GM12878 (cell line): ENCODE data around the gene CYSTM1. TPM values are rescaled to one million over a fixed set of nuclear protein-coding genes. Genes with fewer than 3 reads are reported as not detected.

Source experiments
- ATAC-seq: fragments of 200-7000 bp; cut with Tn5 transposase; 3 replicates; pipeline ENCODE4 v1.9.1; 2020; ENCODE audit warnings: mild to moderate bottlenecking, moderate library complexity
- BruUV-seq: library from RNA; stranded (reverse); fragments of 400-500 nt; replicated peaks from 2 replicates; lab custom pipeline; 2021; lab: Mats Ljungman, UMichigan
- CTCF ChIA-PET: fragments of 300-600 bp; sonication (Branson Sonifier 250); formaldehyde crosslinking; extraction: SDS; loops from one replicate; lab custom pipeline; 2021; ENCODE audit warnings: inconsistent platforms; lab: Yijun Ruan, JAX
- POLR2A ChIA-PET: fragments of 350-600 bp; formaldehyde crosslinking; extraction: SDS; loops from one replicate; lab custom pipeline; 2021; ENCODE audit warnings: inconsistent platforms; lab: Charles Lee
- RAD21 ChIA-PET: fragments of 300-600 bp; sonication (Branson Sonifier 250); formaldehyde crosslinking; loops from one replicate; lab custom pipeline; 2023; ENCODE audit warnings: antibody characterized with exemption; ENCODE audit not compliant: unreplicated experiment; lab: Charles Lee
- SMC1A ChIA-PET: fragments of 300-600 bp; sonication (Branson Sonifier 250); formaldehyde crosslinking; loops from one replicate; lab custom pipeline; 2023; ENCODE audit not compliant: unreplicated experiment, uncharacterized antibody; lab: Charles Lee
- DNase-seq: peaks from one replicate; pipeline ENCODE4 v3.0.0-alpha.2; 2011; ENCODE audit warnings: low read depth, low spot score
- FAIRE-seq: peaks from 3 replicates; lab custom pipeline; 2011; peaks lifted over from hg19 to GRCh38; lab: Jason Lieb, UNC
- H2AFZ ChIP-seq: 2 replicates; pipeline ENCODE4 v1.6.0; 2011; ENCODE audit warnings: low read depth, low read length, control low read depth; ENCODE audit not compliant: control insufficient read depth
- H3K27ac ChIP-seq: 2 replicates; pipeline ENCODE4 v1.5.1; 2011; ENCODE audit warnings: control low read depth; ENCODE audit not compliant: control insufficient read depth, insufficient read depth
- H3K27me3 ChIP-seq, 2 experiments: replicated peaks in 1 of 2; 2 replicates each; pipeline versions ENCODE4 v1.6.0 to v1.6.1; 2011; ENCODE audit warnings: low read length in 1 of 2; ENCODE audit not compliant: control insufficient read depth in 2 of 2, insufficient read depth in 2 of 2
- H3K36me3 ChIP-seq, 2 experiments: 2 replicates each; pipeline ENCODE4 v1.5.1; 2011; ENCODE audit warnings: low read length in 1 of 2; ENCODE audit not compliant: control insufficient read depth in 2 of 2, insufficient read depth in 2 of 2
- H3K4me1 ChIP-seq: 2 replicates; pipeline ENCODE4 v1.6.1; 2011; ENCODE audit warnings: mild to moderate bottlenecking, low read length, moderate library complexity, mixed read lengths; ENCODE audit not compliant: control insufficient read depth, insufficient read depth
- H3K4me2 ChIP-seq: 2 replicates; pipeline ENCODE4 v1.6.0; 2011; ENCODE audit warnings: control low read depth; ENCODE audit not compliant: control insufficient read depth, insufficient read depth
- H3K4me3 ChIP-seq: fragments of 200-600 bp; sonication (generic); 2 replicates; pipeline ENCODE4 v1.5.1; 2016
- H3K79me2 ChIP-seq: 2 replicates; pipeline ENCODE4 v1.6.0; 2011; ENCODE audit warnings: low read length; ENCODE audit not compliant: control insufficient read depth, insufficient read depth
- H3K9ac ChIP-seq: 2 replicates; pipeline ENCODE4 v1.8.0; 2011; ENCODE audit warnings: low read length, control low read depth, mixed read lengths; ENCODE audit not compliant: control insufficient read depth, insufficient read depth
- H3K9me3 ChIP-seq: replicated peaks from 3 replicates; pipeline ENCODE4 v1.5.1; 2011; ENCODE audit warnings: mild to moderate bottlenecking, low read length; ENCODE audit not compliant: control insufficient read depth, insufficient read depth
- H4K20me1 ChIP-seq: 2 replicates; pipeline ENCODE4 v1.6.0; 2011; ENCODE audit not compliant: control insufficient read depth, insufficient read depth
- BACH1 ChIP-seq: fragments of 450-650 bp; IDR thresholded peaks from 2 replicates; pipeline ENCODE4 v1.6.1; 2017; ENCODE audit warnings: mild to moderate bottlenecking, borderline replicate concordance
- CBX3 ChIP-seq: fragments of 200-600 bp; sonication (generic); IDR thresholded peaks from 2 replicates; pipeline ENCODE4 v1.6.1; 2016; ENCODE audit warnings: low read depth, borderline replicate concordance
- CHD2 ChIP-seq: IDR thresholded peaks from 2 replicates; pipeline ENCODE4 v1.6.1; 2011; ENCODE audit warnings: low read depth, low read length, improper control_type of control experiment, borderline replicate concordance
- ELK1 ChIP-seq: IDR thresholded peaks from 2 replicates; pipeline ENCODE4 v1.6.1; 2012; ENCODE audit warnings: low read depth, low read length, improper control_type of control experiment
- EZH2 ChIP-seq: IDR thresholded peaks from 2 replicates; pipeline ENCODE4 v1.6.1; 2012; ENCODE audit warnings: low read depth, mild to moderate bottlenecking, control low read depth, inconsistent platforms, low read length, borderline replicate concordance; ENCODE audit not compliant: control insufficient read depth
- HSF1 ChIP-seq: fragments of 150-350 bp; IDR thresholded peaks from 2 replicates; pipeline ENCODE4 v1.6.1; 2014; ENCODE audit warnings: mild to moderate bottlenecking, low read depth, low read length
- REST ChIP-seq: IDR thresholded peaks from 2 replicates; pipeline ENCODE4 v1.6.1; 2012; ENCODE audit warnings: mild to moderate bottlenecking, low read depth, low read length
- SIX5 ChIP-seq: IDR thresholded peaks from 2 replicates; pipeline ENCODE4 v1.6.1; 2011; ENCODE audit warnings: mild to moderate bottlenecking, low read depth, low read length, moderate library complexity; ENCODE audit not compliant: severe bottlenecking
- SRF ChIP-seq, 2 experiments: IDR thresholded peaks; 2 replicates each; pipeline ENCODE4 v1.6.1; 2011; ENCODE audit warnings: low read depth in 2 of 2, low read length in 2 of 2, mild to moderate bottlenecking in 1 of 2, moderate library complexity in 1 of 2
- WGBS: methylation state at CpG from one replicate; pipeline ENCODE4 v1.1.6; 2016; ENCODE audit warnings: low lambda C conversion rate; ENCODE audit not compliant: insufficient replicate concordance, insufficient coverage; ENCODE audit errors: missing lambda C conversion rate; 5-methylcytosine and 5-hydroxymethylcytosine counted together
- in situ Hi-C: fragments of 300-500 bp; cut with MboI; formaldehyde crosslinking; loops from 9 replicates; pipeline ENCODE4 v1.14.3; 2018; ENCODE audit warnings: mixed read lengths
- intact Hi-C: fragments of 100-400 bp; cut with micrococcal nuclease; formaldehyde crosslinking; loops from one replicate; pipeline ENCODE4 v1.14.2; 2022; ENCODE audit not compliant: unreplicated experiment
- polyA plus RNA-seq, 11 experiments: library from polyadenylated mRNA; depleted of rRNA in 4 of 11; unstranded in 6 of 11; stranded (reverse) in 5 of 11; fragments of >200 nt; fragmentation: Nextera tagmentation in 4 of 11; fragmentation: Illumina TruSeq in 1 of 11; extraction: Ambion mirVana in 4 of 11; extraction: Trizol in 1 of 11; gene quantifications; 1 replicate in 1 of 11; 2 replicates in 10 of 11; pipeline versions ENCODE4 v1.2.1 to v1.2.3, GENCODE V29; 2011 to 2016; ENCODE audit warnings: inconsistent platforms in 2 of 11, missing spikeins in 2 of 11, low read depth in 1 of 11
- total RNA-seq, 4 experiments: library from RNA; depleted of rRNA in 3 of 4; stranded (reverse); fragments of >200 nt in 3 of 4; fragmentation: Illumina TruSeq in 1 of 4; extraction: Trizol in 1 of 4; gene quantifications; 2 replicates each; pipeline versions ENCODE4 v1.2.1 to v1.2.3, GENCODE V29; 2013 to 2021

Gene CYSTM1
- total and polyA plus RNA-seq, 10 of the 15 experiments (the other 5 are each of a cell fraction or from before 2014, with no cell fraction given) = 52.7 to 261 (median 98.7) TPM

- no peak for FAIRE-seq
- intact Hi-C loops (no loop called here), in situ Hi-C loops (loop anchor here (25.0 kb wide), 1 partner anchor 801 kb away; no protein-coding TSS in a partner anchor)
- H3K4me2 ChIP-seq = no peak overlapping the region
- no peaks in the 10 kb centered on the region for H3K79me2 ChIP-seq
- no peak for ATAC-seq
- H3K9me3 ChIP-seq = no peaks in the 10 kb centered on the region
- no peak overlapping the region for H3K4me3 ChIP-seq
- RAD21 ChIA-PET = interaction anchor here (0.8 to 1.0 kb wide), 2 partner anchors 8 to 116 kb away, joined by 3 to 4 read pairs; no protein-coding TSS in a partner anchor
- SMC1A ChIA-PET = interaction anchor here (0.5 to 2.8 kb wide), 4 partner anchors 9 to 146 kb away, joined by 3 to 12 read pairs (median 5); no protein-coding TSS in a partner anchor
- BruUV-seq = no TSS peak
- H3K9ac ChIP-seq = no peak overlapping the region
- no peaks in the 10 kb centered on the region; a peak in 1 of 4 replicates for H3K36me3 ChIP-seq
- CTCF ChIA-PET = interaction anchor here (0.7 to 18.8 kb wide), 7 partner anchors 8 to 127 kb away, joined by 3 to 774 read pairs (median 4); partner anchors contain the start of gene HBEGF
- POLR2A ChIA-PET = interaction anchor here (0.5 to 1.0 kb wide), 2 partner anchors 25 to 105 kb away, joined by 3 to 4 read pairs; no protein-coding TSS in a partner anchor
- DNase-seq = no peak
- H3K27ac ChIP-seq = no peak overlapping the region
- no peak overlapping the region for H2AFZ ChIP-seq
- no peaks in the 10 kb centered on the region for H4K20me1 ChIP-seq
- H3K27me3 ChIP-seq = no peaks in the 10 kb centered on the region
- 80% methylated on average over 11 of the region's 11 CpGs for WGBS
- no peaks in the 10 kb centered on the region for H3K4me1 ChIP-seq
- TF ChIP-seq HSF1 (no peak), REST (no peak), CHD2 (no peak), SRF (IDR thresholded peaks at IDR 0.05; ENCODE audit: low read depth in 2 of 2, low read length in 2 of 2) (no peak), CBX3 (no peak), ELK1 (no peak), EZH2 (no peak), SIX5 (no peak), BACH1 (no peak)
Measured at GRCh38 chr5:140235791-140236551, 61.0 kb downstream of the CYSTM1 start.
